ENCODE measurements around the gene TOMM40L.

DNA sequence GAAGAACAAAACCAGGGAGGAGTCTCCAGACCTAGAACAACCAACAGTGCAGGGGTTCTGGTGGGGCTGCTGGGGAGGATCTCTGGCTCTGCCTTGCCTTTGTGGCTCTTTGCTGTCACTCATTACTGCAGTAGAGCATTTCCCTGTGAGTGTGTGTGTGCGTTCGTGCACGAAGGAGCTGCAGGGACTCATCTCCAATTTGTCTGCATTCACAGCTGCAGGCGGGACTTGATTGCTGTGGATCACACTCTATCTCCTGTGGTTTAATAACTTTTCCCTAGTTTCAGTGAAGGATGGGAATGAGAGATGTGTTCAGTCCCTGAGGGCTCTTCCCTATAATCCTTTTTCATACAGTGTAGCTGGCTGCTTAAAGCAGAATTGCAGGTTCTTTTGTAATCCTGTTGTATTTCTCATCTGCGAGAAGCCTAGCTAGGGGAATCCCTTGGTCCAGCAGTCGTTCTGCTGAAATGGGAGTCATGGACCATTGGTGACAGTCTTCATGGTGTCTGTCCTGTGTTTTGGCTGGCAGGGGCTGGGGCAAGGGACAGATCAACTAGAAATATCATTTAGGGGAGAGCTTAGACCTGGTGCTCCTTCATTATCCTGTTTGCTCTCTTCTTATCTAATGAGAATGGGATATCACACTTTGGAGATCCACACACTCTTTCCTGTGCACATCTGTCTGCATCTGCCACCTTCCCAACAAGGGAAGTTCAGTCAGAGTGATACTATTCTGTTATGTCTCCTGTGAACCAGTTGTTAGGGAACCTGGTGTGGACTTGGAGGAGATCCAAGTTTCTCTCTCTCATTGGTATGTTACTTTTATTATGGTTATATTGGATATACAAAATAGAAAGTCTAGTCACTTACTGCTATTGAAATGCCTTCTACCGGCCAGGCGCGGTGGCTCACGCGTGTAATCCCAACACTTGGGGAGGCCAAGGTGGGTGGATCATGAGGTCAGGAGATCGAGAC is 35.7 kb downstream of the TOMM40L start:
- TF ChIP-seq CTCF (IDR thresholded peaks at IDR 0.05; ENCODE audit: poor library complexity) (no peak), EZH2 (IDR thresholded peaks at IDR 0.05; ENCODE audit: borderline replicate concordance) (no peak), EZH2phosphoT487 (IDR thresholded peaks at IDR 0.05; ENCODE audit: low read depth, severe bottlenecking, unreplicated experiment) (no peak)

Measured in hepatocyte (in vitro differentiated cells).